GM18511 (cell line): Measurements from ENCODE around the gene PRDM2.
"Not testable (repeated sequence)": the region's sequence is repeated elsewhere in the genome, so short reads cannot be mapped to it uniquely, and the experiment has no call there.

Experiments used
- ATAC-seq: cut with Tn5 transposase; IDR thresholded peaks from one replicate; pipeline ENCODE4 v1.9.1; 2021; ENCODE audit warnings: mild to moderate bottlenecking, moderate library complexity; ENCODE audit not compliant: unreplicated experiment

PRDM2 gene

GRCh38 chr1:13699936-13700520, at the start of gene PRDM2:
Gene PRDM2, plus strand, starts transcription at chr1:13700188. Its CDS starts 15,418 bp downstream, at chr1:13715606.
- peak; percentile 35 for ATAC-seq

GRCh38 chr1:13651279-13651678, 48.7 kb upstream of the PRDM2 start:
- no peak for ATAC-seq

GRCh38 chr1:13652238-13652637, 47.8 kb upstream of the PRDM2 start:
- ATAC-seq: no peak

- no peak for ATAC-seq
Measured at GRCh38 chr1:13661539-13661938, 38.4 kb upstream of the PRDM2 start.

GRCh38 chr1:13662493-13662892, 37.5 kb upstream of the PRDM2 start:
- no peak for ATAC-seq

- no peak for ATAC-seq
Measured at GRCh38 chr1:13663969-13664368, 36.0 kb upstream of the PRDM2 start.

GRCh38 chr1:13664451-13664850, 35.5 kb upstream of the PRDM2 start:
- ATAC-seq: no peak

- no peak for ATAC-seq
Measured at GRCh38 chr1:13666317-13666716, 33.7 kb upstream of the PRDM2 start.

GRCh38 chr1:13667691-13668090, 32.3 kb upstream of the PRDM2 start:
- no peak for ATAC-seq

- no peak for ATAC-seq
Measured at GRCh38 chr1:13674377-13674776, 25.6 kb upstream of the PRDM2 start.

- ATAC-seq: no peak
Measured at GRCh38 chr1:13675151-13675651, 24.8 kb upstream of the PRDM2 start.

- ATAC-seq: no peak
Measured at GRCh38 chr1:13677896-13678295, 22.1 kb upstream of the PRDM2 start.

GRCh38 chr1:13679651-13680050, 20.3 kb upstream of the PRDM2 start:
- ATAC-seq: no peak

GRCh38 chr1:13680609-13681008, 19.4 kb upstream of the PRDM2 start:
- ATAC-seq: not testable (repeated sequence)

GRCh38 chr1:13681921-13682320, 18.1 kb upstream of the PRDM2 start:
- no peak for ATAC-seq

- ATAC-seq: no peak
Measured at GRCh38 chr1:13682444-13682843, 17.5 kb upstream of the PRDM2 start.

- no peak for ATAC-seq
Measured at GRCh38 chr1:13683206-13683605, 16.8 kb upstream of the PRDM2 start.

GRCh38 chr1:13687151-13687715, 12.8 kb upstream of the PRDM2 start:
- no peak for ATAC-seq

- not testable (repeated sequence) for ATAC-seq
Measured at GRCh38 chr1:13693094-13693493, 6.9 kb upstream of the PRDM2 start.

GRCh38 chr1:13694886-13695684, 4.9 kb upstream of the PRDM2 start:
- ATAC-seq: no peak

GRCh38 chr1:13697738-13698137, 2.2 kb upstream of the PRDM2 start:
- no peak for ATAC-seq

GRCh38 chr1:13699510-13699909, 478 bp upstream of the PRDM2 start:
- no peak for ATAC-seq
